Stimulated activated CD4-positive, alpha-beta T cell treated with anti-CD3 and anti-CD28 coated beads, Interleukin-1b, Interleukin-23, amount 100 ng/mL, for 4 hours (primary cell): Measurements from ENCODE around the gene PLOD1.

Source experiments
- DNase-seq, 2 donors: peaks; one replicate each; pipeline ENCODE4 v3.0.0-alpha.2; 2020; ENCODE audit warnings: low read depth in 2 of 2

PLOD1 gene

DNA sequence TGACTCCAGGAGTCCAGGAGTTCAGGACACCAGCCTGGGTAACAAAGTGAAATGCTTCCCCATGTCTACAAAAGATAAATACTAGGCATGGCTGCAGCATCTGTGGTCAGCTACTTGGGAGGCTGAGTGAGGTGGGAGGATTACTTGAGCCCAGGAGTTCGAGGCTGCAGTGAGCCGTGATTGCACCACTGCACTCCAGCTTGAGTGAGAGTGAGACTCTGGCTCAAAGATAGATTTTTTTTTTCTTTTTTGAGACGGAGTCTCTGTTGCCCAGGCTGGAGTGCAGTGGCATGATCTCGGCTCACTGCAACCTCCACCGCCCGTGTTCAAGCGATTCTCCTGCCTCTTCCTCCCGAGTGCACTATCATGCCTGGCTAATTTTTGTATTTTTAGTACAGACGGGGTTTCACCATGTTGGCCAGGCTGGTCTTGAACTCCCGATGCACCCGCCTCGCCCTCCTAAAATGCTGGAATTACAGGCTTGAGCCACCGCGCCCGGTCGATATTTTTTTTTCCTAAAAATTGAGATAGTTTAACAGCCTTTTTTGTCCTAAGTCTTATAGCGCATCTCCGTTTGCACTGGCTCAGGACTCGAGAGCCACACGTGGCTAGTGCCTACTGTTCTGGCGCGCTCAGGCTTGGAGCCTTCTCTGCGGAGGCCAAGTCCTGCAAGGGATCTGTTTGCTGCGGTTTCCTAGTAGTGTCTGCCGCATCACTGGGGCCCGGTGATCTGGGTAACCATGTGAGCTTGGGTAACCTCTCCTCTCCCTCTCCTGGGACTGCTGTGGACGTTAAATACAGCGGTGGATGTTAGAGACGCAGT lies 44.7 kb downstream of the PLOD1 start:
- DNase-seq: no peak

- DNase-seq: peak; percentile 82 to 88
Observed at GRCh38 chr1:11979851-11980675, 45.5 kb downstream of the PLOD1 start, which contains the start of gene MFN2. Gene MFN2, plus strand, starts transcription at chr1:11980444. Its CDS starts 8,725 bp downstream, at chr1:11989169.

- DNase-seq: no peak
Observed at GRCh38 chr1:11980676-11980972, 46.1 kb downstream of the PLOD1 start.

DNA sequence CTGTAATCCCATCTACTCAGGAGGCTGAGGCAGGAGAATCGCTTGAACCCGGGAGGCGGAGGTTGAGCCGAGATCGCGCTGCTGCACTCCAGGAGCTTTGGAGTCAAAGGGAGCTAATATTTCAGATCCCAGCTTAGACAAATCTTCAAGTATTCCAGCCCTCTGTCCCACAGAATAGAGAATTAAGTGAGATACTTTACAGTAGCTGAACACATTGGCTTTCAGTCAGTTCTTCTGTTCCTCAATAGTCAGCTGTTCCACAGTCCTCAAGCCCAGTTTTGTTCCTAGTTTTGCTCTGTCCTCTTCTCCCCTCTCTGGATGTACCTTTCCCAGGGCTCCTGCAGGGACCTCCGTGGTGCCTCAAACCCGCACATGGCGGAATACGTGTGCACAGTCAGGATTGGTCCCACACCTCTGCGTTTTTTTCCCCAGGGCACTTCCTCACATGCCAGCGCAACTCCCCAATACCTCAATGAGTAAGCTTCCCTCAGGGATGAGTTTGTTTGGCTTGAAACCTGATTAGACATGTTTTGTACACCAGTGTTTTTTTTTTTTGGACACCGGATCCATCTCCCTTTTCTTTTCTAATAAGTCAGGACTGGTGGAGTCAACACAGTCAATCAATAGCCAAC lies 47.0 kb downstream of the PLOD1 start:
- DNase-seq: no peak

DNA sequence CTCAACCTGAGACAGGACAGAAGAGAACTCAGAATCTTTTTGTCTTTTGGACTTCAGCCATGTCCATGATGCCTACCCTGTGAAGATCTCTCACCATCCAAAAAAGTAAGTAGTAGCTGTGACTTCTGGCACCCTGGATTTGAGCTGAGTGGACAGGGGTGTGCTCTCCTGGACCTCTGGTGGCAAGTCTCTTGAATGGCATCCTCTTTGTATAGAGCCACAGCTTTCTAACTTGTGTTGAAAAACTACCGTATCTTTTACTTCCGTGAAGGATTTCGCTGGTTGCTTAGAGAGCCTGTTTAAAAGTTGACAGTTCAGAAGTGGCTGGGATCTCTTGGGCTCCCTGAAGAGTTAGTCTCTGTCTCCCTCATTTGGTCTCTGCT lies 47.5 kb downstream of the PLOD1 start:
- DNase-seq: no peak

GRCh38 chr1:11984121-11984520 lies 49.6 kb downstream of the PLOD1 start:
- no peak for DNase-seq

- DNase-seq: no peak
Observed at GRCh38 chr1:11984576-11984975, 50.1 kb downstream of the PLOD1 start.

GRCh38 chr1:11985171-11985570 lies 50.7 kb downstream of the PLOD1 start:
- DNase-seq: no peak

DNA sequence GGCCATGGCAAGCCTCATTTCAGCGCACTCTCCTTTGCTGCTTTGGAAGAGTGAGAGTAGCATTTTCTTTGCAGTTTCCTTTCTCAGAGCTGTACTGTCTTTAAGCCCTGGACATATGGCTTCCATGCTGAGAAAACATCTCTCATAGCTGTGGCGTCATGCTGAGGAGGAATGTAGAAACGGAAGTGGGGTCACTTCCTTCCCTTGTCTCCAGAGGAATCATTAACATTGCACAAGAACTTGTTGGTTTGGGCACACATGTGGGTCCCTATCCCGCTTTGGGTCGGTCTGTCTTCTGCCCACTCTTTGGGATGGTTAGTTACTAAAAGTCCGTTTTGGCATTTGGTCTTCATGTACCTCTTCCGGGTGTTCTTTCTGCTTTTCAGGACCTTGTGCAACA lies 51.3 kb downstream of the PLOD1 start:
- DNase-seq: no peak

- no peak for DNase-seq
Observed at GRCh38 chr1:11989669-11990068, 55.2 kb downstream of the PLOD1 start.

- DNase-seq: no peak
Observed at GRCh38 chr1:11990303-11991032, 56.0 kb downstream of the PLOD1 start.

DNA sequence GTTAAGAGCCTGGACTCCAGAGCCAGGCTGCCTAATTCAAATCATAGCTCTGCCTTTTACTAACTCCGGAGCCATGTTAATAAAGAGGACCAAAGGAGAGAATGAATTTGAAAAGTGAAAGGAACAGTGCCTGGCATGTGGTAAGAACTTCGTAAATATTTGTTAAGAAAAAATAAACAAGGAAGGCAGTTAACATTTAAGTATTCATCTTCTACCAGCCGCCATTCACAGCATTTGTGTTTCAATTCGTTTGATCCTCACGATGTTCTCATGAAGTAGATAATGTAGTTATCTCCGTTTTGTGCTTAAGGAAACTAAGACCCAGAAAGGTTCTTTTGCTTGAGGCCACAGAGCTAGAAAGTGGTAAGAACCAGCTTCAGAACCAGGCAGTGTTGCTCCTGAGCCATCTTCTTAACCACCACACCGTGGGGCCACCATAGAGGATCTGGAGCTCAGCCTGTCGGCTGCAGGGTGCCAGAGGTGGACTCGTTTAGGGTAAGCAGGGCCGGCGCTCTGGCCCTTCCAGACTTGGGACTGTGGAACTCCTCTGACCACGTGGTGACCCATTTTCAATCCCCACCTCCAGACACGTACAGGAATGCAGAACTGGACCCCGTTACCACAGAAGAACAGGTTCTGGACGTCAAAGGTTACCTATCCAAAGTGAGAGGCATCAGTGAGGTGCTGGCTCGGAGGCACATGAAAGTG lies 57.6 kb downstream of the PLOD1 start:
- no peak for DNase-seq

- DNase-seq: no peak
Observed at GRCh38 chr1:11997081-11997850, 62.7 kb downstream of the PLOD1 start.

DNA sequence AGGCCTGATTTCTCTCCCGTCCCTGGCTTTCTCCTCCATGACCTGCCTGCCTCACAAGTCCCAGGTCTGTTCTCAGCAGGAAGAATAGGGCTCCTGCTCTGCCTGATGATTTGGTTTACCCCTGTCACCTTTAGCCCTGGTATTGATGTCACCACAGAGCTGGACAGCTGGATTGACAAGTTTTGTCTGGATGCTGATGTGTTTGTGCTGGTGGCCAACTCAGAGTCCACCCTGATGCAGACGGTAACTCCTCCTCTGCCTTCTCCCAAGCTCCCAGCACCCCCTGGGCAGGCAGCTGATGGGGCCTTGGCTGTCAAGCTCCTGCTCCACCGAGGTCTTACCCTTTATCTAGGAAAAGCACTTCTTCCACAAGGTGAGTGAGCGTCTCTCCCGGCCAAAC lies 64.1 kb downstream of the PLOD1 start:
- no peak for DNase-seq

GRCh38 chr1:11999236-11999635 lies 64.7 kb downstream of the PLOD1 start:
- DNase-seq: no peak

- DNase-seq: peak; percentile 9 to 18
Observed at GRCh38 chr1:12001249-12001917, 66.9 kb downstream of the PLOD1 start.

DNA sequence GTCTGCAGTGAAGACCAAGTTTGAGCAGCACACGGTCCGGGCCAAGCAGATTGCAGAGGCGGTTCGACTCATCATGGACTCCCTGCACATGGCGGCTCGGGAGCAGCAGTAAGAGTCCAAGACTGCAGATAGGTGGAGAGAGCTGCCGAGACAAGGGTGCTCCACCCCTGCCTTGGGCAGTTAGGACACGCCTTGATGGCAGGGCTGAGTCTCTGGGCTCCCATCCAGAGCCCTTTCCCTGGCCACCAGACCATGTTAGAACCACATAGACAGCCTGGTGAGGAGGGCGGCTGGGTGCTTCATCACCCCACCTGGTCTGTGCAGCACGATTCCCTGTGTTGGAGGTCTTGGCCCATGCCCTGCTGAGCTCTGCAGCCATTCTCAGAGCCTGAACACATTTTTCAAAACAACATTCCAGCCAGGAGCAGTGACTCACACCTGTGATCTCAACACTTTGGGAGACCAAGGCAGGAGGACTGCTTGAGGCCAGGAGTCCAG lies 67.5 kb downstream of the PLOD1 start:
- no peak for DNase-seq

DNA sequence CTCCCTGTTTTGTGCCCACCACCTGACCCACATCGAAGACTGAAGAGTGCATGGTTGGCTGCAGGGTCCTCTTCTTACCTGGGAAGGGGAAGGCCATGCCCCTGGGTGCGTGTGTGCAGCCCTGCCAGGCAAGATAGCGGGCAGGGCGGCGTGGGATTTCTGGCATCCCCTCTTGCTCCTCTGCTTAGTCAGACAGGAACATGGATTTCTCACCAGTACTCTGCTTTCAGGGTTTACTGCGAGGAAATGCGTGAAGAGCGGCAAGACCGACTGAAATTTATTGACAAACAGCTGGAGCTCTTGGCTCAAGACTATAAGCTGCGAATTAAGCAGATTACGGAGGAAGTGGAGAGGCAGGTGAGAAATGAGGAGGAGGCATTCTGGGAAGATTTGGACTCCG lies 69.2 kb downstream of the PLOD1 start:
- no peak for DNase-seq

GRCh38 chr1:12005488-12006166 lies 71.1 kb downstream of the PLOD1 start:
- DNase-seq: no peak
